GM18498 (cell line): ENCODE measurements around the gene MUCL3.
"Not testable (repeated sequence)": the region's sequence is repeated elsewhere in the genome, so short reads cannot be mapped to it uniquely, and the experiment has no call there.

Source experiments
- ATAC-seq: cut with Tn5 transposase; IDR thresholded peaks from one replicate; pipeline ENCODE4 v1.9.1; 2021; ENCODE audit warnings: mild to moderate bottlenecking, moderate library complexity; ENCODE audit not compliant: unreplicated experiment

MUCL3 gene

DNA sequence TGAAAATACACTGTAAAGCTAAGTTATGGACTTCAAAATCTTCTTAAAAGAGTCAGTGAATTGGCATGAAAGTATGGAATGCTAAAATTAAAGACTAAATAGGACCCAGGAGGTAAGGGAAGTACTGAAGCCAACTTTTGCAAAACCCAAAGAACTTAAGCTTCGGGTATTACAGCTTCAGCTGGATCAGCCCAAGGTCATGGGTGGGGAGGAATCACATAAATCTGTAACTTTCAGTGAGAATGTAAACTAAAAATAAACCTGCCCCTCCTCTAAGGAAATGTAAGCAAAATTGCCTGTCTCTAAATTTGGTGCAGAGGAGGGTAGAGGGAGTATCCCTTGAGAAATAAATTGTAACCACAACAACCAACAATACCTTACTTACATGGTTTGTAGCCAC is 38.4 kb downstream of the MUCL3 start:
- ATAC-seq, result no peak

DNA sequence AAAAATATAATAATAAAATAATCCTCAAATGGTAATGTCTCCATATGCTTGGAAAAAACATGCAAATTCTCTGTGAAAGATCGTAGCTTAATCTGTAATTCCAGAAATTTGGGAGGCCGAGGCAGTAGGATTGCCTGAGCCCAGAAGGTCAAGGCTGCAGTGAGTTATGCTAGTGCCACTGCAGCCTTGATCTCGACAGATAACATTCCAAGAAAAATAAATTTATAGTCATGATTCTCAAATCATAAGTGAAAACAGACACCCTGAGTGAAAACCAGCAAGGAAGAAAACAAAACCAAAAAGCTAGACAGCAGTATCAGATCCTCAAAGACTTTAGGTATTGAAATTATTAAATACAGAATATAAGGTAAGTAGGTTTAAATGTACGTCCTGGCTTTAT is 38.9 kb downstream of the MUCL3 start:
- ATAC-seq, result no peak

DNA sequence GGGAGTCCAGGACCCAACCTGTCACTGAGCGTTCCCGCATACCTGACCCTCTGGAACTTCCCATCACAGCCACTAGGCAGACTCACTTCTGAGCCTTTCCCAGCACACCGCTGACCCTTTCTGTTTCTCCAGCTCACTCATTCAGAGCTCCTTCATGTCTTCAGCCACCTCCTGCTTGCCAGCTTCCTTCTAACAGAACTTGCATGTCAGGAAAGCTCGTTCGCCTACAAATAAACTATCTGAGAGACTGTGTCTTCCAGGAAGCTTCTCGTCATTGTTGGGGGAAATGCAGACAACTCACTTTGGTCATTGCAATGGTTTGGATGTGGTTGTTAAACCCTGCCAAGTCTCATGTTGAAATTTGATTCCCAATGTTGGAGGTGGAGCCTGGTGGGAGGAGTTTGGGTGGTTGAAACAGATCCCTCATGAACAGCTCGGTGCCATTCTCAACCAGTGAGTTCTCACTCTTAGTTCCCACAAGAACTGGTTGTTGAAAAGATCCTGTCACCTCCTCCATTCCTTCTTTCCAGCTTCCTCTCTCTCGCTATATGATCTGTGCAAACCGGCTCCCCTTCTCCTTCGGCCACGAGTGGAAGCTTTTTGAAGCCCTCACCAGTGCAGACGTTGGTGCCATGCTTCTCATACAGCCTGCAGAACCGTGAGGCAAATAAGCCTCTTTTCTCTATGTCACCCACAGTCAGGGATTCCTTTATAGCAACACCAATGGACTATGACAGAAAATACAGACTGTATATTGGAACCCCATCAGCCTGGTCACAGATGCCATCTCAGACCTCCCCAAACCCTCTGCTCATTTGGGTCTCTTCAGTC is 41.4 kb downstream of the MUCL3 start:
- ATAC-seq, result no peak

DNA sequence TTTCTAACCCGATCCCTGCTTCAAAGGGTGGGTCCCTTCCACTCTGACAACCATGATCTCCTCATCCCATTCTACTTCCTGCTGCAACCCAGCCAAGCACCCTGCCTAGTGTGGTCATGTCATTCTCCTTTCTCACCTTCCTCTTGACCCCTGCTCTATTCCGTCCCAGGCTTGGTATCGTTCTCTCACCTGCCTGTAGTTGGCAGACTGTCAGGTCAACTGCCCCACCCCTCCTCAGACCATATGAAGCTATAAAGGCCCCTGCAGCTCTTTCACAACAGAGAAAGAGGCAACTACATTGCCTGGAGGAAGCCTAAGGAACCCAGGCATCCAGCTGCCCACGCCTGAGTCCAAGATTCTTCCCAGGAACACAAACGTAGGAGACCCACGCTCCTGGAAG is 42.7 kb downstream of the MUCL3 start, which contains the start of gene MUC21:
Gene MUC21, plus strand, starts transcription at position 280 of the 400 bp plus-strand sequence. CDS start 241 bp downstream, outside the sequence.
- ATAC-seq, result no peak

DNA sequence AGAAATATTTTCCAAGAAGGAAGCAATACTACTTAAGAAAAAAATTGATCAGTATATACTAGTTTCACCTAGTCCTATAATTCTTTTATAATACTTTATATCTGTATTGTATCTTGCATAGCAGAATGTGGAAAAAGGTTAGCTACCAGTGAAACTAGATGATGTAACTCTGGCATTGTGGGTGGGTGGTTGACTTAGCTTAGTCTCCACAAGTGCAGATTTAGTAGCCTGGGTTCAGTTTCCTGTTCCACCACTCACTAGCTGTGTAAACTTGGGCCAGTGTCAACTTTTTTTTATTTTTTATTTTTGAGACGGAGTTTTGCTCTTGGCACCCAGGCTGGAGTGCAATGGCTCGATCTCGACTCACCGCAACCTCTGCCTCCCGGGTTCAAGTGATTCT is 44.7 kb downstream of the MUCL3 start:
- ATAC-seq, result no peak

DNA sequence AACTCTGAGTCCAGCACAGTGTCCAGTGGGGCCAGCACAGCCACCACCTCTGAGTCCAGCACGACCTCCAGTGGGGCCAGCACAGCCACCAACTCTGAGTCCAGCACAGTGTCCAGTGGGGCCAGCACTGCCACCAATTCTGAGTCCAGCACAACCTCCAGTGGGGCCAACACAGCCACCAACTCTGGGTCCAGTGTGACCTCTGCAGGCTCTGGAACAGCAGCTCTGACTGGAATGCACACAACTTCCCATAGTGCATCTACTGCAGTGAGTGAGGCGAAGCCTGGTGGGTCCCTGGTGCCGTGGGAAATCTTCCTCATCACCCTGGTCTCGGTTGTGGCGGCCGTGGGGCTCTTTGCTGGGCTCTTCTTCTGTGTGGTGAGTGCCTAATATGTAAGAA is 46.5 kb downstream of the MUCL3 start:
- no peak for ATAC-seq

DNA sequence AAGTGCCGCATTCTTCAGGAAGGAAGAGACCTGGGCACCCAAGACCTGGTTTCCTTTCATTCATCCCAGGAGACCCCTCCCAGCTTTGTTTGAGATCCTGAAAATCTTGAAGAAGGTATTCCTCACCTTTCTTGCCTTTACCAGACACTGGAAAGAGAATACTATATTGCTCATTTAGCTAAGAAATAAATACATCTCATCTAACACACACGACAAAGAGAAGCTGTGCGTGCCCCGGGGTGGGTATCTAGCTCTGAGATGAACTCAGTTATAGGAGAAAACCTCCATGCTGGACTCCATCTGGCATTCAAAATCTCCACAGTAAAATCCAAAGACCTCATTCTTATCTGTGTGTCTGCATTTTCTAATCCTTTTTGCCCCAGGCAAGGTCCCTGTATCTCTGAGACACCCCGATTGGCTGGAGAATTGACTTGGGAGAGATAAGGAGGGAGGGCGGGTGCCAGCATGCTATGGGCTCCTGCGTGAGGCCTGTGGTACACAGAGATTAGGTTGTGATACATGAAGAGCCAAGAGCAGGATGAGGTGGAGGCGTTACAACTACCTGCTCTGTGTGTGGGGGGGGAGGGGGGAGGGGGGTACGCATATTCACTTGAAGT is 47.5 kb downstream of the MUCL3 start:
- no peak for ATAC-seq

DNA sequence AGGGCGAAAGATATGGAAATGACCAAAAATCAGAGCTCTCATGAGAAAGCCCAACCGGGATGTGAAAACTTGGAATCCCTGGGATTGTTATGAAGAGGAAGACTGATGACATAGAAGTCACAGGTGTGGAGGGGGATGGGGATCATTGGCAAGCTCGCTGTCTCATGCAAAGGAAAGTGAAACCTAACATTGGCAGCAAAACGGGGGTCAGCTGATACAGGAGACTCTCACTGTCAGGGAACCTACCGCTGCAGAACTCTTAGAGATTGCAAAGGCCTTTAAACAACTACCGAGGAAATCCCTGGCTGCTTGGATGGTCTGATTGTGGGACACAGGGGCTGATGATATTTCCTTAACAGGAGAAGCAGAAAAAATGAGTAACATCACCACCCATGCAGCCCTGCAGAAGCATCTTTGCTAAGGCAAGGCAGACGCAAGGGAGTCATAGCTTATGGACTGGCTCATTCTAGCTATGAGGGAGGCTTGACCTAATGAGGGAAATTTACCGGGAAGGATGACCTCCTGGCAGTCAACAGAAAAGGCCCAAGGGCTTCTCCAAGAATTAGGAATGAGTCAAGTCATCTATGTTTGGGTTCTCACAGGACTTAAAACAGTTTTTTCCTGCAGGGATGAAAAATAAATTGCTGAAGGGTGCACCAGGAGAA is 49.8 kb downstream of the MUCL3 start:
- ATAC-seq, result no peak

DNA sequence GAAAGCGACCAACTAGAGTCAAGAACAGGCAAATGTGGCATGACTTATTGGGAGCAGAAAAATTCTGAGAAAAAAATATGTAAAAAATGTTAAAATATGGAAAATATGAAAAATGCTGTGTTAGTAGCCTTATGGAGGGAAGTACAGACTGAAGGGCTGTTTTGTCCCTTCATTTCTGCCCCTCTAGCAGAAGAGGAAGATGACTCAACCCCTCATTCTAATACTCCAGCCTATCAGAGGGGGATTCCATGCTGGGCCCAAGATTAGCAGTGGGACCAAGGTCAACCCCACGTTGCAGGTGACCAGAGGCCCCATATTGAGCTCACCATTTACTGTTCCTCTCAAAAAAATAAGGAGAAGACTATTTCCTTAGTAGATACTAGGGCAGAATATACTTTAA is 51.1 kb downstream of the MUCL3 start:
- no peak for ATAC-seq

DNA sequence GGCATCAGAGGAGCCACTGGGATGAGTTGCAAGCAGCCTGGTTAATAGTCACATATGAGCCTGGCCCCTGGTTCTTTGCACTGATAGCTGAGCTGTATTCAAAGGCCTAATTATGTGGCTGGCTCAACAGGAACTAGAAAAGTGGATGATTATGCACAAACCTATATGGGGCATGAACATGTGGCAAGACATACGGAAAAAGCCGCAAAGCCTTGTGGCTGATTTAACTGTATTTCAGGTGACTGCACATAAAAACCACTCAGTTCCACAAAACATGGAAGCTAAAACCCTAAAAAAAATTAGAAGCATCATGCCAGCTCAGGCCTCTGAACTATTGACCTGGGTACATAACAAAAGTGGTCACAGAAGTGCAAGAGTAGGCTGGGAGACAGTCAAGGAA is 56.5 kb downstream of the MUCL3 start:
- no peak for ATAC-seq

DNA sequence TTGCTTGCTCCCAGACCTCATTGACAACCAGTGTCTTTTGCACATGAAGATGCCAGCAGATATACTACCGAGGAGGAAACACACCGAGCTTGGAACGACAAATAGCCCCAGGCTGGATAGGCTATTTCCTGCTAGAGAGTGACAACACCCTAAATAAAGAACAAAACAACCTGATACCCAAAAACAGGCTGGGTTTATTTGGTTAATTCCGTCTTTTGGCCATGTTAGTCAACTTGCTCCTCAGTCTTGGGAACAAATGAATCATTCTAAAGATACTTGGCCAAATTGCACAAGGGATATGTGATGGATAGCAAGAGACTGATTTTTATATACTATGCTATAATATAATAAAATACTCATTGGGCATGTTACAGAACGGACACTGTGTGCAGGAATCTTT is 58.0 kb downstream of the MUCL3 start:
- ATAC-seq, result no peak

DNA sequence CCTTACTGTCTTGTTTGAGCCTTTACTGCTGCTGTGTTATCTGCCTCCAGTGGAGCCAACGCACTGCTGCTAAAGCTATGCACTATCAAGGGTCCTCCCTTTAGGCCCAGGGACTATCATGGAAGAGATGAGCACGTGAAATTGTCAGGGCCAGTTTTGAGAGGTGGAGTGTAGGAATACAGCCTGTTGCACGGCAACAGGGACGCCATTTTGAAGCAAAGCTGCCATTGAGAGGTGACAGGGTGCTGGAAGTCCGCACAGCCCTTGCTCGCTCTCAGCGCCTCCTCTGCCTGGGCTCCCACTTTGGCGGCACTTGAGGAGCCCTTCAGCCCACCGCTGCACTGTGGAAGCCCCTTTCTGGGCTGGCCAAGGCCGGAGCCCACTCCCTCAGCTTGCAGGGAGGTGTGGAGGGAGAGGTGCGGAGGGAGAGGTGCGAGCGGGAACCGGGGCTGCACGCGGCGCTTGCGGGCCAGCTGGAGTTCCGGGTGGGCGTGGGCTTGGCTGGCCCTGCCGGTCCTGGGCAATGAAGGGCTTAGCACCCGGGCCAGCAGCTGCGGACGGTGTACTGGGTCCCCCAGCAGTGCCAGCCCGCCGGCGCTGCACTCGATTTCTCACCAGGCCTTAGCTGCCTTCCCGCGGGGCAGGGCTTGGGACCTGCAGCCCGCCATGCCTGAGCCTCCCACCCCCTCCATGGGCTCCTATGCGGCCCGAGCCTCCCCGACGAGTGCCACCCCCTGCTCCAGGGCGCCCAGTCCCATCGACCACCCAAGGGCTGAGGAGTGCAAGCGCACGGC is 59.5 kb downstream of the MUCL3 start:
- ATAC-seq, result not testable (repeated sequence)

DNA sequence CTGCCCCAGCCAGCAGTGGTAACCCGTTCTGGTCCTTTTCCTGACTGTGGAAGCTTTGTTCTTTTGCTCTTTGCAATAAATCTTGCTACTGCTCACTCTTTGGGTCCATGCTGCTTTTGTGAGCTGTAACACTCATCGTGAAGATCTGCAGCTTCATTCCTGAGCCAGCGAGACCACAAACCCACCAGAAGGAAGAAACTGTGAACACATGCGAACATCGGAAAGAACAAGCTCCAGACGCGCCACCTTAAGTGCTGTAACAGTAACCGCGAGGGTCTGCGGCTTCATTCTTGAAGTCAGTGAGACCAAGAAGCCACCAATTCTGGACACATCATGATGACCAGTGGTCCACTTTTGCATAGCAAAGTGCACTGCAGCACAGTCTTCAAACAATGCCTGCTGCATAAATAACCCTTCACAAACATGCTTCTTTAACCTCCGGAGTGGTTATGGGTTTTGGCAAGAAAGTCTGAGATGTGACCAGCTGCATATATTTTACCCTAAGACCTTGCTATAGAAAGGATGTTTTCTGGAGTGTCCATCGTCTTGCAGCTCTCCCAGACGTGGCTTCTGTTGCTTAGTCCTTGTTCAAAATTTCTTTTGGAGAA is 60.6 kb downstream of the MUCL3 start:
- ATAC-seq, result no peak

DNA sequence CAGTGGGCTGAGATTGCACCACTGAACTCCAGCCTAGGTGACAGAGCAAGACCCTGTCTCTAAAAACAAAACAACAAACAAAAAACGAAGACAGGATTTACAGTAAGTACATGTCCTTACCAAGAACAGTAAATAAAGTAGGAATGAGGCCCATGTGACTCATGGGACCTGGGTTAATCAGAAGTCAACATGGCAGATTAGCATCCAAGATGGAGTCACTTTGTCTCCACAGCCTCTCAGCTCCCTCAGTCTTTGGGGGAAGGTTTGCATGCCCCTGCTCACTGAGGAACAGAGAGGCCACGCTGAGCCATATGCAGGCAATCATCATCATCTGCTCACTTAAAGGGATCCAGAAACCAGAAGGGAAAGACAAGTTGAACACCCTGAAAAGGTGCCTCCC is 61.7 kb downstream of the MUCL3 start:
- ATAC-seq, result no peak
